B cell (primary cell): ENCODE results near the gene PHF21A.

Source experiments
- CTCF ChIP-seq: fragments of 200-600 bp; IDR thresholded peaks from one replicate; pipeline ENCODE4 v1.8.0; 2022; ENCODE audit warnings: antibody characterized with exemption, mild to moderate bottlenecking
- EZH2 ChIP-seq: IDR thresholded peaks from 2 replicates; pipeline ENCODE4 v1.6.1; 2012; ENCODE audit warnings: borderline replicate concordance, low read depth, mild to moderate bottlenecking, moderate library complexity, low read length; ENCODE audit not compliant: insufficient read depth, poor library complexity, severe bottlenecking

GRCh38 chr11:46162700-46163099 lies 41.4 kb upstream of the PHF21A start:
- no peak for TF ChIP-seq CTCF
- no peak for TF ChIP-seq EZH2
